ENCODE data around the gene AKAP6.

Gene AKAP6

DNA sequence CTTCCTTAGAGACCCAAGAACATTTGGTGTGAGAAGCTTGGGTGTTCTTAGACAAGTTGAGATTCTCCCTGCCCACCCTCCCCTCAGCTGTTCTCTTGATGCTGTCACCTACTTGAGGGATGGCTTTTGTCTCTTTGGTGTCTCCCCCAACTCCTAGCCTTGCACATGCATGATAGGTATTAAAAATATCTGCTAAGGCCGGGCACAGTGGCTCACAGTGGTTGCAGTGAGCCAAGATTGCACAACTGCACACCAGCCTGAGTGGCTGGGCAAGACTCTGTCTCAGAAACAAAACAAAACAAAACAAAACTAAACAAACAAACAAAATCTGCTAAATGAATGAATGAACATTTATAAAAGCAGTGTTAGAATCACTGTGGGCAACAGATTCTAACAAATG, 261.1 kb downstream of the AKAP6 start:
- no peak for DNase-seq

GRCh38 chr14:32593290-32593942, 264.3 kb downstream of the AKAP6 start:
- no peak for DNase-seq

GRCh38 chr14:32594766-32595165, 265.7 kb downstream of the AKAP6 start:
- DNase-seq, result no peak

- DNase-seq, result no peak
Observed at GRCh38 chr14:32595497-32595896, 266.4 kb downstream of the AKAP6 start.

DNA sequence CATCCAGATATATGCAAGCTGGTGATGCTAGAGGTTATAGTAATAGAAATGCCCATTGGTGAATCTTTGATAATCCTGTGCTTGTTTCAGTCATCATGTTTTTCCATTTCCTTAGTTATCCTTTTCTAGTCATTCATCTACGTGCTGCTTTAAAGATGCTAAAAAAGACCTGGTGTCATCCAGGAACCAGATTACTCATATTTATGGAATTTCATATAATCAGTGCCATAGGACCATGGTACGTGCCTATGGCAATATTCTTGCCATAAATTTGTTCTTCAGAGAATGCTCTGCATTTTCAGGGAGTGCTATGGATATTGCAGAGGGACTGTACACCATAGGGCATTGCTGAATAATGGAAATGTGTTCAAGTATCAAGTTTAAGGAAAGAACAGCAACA, 267.3 kb downstream of the AKAP6 start:
- DNase-seq, result no peak

DNA sequence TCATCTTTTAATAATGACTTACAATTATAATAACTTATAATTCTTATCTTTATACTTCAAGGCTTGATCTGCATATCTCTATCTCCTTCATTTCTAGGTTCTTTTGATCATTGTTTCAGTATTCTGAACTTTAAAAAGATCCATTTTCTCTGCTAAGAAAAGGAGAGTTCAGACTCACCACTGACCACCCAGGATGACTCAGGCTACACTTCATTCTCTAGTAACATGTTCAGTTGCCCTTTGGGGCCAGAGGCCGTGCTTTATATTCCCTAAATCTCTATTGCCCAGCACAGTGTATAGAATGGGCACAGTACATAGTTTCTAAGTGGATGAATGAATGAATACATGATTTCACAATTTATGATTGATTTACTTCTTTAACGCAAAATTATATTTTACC, 268.7 kb downstream of the AKAP6 start:
- no peak for DNase-seq

GRCh38 chr14:32601069-32601468, 272.0 kb downstream of the AKAP6 start:
- no peak for DNase-seq

DNA sequence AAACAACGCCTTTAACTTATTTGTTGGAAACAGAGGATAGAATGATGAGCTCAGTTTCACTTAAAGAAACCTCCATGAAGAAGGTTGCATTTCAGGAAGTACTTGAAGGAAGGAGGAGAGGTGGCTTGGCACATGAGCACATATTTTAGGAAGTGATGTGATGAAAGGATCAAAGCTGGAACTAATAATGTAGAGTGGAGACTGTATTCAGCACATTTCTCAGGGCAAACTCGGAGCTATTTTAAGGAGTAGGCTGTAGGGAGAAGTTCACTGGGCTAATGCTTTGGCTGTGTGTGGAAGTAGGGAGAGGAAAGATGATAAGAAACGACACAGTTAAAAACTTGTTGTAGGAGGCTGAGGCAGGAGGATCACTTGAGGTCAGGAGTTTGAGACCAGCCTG, 272.8 kb downstream of the AKAP6 start:
- DNase-seq, result no peak

DNA sequence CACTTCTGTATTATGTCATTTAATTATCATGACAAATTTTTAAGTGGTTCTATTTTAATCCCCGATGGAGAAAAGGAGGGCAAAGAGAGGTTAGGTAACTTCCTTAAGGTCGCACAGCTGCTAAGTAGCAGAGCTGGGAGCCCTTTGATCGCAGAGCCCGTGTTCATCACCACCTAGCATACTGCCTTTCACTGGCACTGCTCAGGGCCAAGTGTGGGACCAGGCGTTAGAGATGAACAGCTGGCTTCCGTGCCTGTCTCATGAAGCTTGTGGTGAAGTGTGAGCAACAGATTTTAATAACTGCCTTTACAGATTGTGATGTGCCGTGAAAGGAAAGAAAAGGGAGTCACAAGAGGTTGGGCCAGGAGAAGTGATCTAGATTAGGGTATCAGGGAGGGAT, 273.6 kb downstream of the AKAP6 start:
- no peak for DNase-seq

GRCh38 chr14:32603992-32604565, 275.0 kb downstream of the AKAP6 start:
- DNase-seq, result no peak

DNA sequence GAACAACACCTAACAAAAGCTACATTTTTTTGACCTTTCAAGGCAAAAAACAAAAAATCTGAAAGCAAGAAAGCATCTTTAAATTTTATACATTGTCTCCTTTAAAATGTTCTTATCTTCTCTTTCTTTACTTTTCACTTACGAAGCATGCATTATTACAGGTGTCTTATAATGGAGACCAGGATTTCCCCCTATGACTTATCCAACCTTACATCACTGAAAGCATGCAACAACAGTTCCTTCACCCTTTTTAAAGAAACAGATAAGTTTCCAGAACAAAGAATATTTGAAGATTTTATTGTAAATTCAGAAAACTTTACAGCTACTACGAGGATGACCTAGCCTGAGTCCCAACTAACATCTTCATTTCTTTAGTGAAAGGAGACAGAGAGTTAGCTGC, 277.2 kb downstream of the AKAP6 start:
- DNase-seq, result no peak

GRCh38 chr14:32607399-32607798, 278.3 kb downstream of the AKAP6 start:
- no peak for DNase-seq

GRCh38 chr14:32608857-32609256, 279.8 kb downstream of the AKAP6 start:
- DNase-seq, result no peak

DNA sequence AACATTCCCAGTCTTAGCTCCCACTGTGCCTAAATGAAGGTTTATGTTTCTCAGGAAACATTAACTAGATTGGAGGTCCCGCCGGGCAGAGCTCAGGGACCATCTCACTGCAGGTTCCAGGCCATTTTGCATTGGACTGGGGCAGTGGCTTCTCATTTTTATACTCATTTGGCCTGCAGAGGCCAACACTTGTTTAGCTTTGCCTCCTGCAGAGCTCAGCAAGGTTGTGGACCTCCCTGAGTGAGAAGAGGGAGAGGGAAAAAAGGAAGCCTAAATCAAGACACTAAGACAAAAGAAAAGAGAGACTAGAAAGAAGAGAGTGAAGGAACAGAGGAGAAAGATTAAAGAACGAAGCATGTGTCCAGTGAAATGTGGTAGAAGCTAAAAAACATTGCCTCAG, 280.3 kb downstream of the AKAP6 start:
- no peak for DNase-seq

GRCh38 chr14:32611752-32612151, 282.7 kb downstream of the AKAP6 start:
- no peak for DNase-seq

- DNase-seq, result no peak
Observed at GRCh38 chr14:32618991-32619390, 289.9 kb downstream of the AKAP6 start.

DNA sequence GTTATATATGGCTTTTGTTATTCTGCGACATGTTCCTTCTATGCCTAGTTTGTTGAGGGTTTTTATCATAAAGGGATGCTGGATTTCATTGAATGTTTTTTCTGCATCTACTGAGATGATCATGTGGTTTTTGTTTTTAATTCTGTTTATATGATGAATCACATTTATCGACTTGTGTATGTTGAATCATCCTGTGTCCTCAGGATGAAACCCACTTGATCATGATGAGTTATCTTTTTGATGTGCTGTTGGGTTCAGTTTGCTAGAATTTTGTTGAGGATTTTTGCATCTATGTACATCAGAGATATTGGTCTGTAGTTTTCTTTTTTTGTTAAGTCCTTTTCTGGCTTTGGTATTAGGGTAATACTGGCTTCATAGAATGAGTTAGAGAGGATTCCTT, 291.2 kb downstream of the AKAP6 start:
- no peak for DNase-seq

- no peak for DNase-seq
Observed at GRCh38 chr14:32620724-32621123, 291.6 kb downstream of the AKAP6 start.

DNA sequence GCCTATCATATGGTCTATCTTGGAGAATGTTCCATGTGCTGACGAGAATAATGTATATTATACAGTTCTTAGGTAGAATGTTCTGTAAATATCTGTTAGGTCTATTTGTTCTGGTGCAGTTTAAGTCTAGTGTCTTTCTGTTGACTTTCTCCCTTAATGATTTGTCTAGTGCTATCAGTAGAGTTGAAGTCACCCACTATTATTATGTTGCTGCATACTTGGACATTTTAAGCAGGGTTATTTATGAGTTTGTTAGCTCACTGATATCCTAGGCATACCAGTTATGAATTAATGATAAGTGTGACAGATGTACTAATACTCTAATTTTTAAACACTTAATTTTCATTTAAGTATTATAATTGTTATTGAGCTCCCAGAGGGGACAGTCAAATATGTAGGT, 292.5 kb downstream of the AKAP6 start:
- DNase-seq, result no peak

DNA sequence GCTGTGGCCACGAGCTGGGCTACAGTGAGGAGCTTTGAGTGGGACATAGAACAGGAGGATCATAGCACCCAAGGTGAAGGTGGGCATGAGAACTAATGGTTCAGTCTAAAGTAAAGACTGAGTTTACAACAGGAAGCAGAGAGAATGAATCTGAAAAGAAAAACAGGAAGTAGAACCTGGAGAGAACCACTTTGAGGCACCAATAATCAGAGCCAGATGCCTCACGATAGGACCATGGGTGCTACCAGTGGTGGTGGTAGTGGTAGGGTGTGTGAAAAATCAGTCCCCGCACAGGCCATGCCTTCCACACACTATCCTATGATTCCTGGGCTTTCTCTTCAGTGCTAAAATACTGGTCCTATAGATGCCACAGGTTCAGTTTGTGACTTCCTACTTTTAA, 293.6 kb downstream of the AKAP6 start:
- DNase-seq, result no peak

DNA sequence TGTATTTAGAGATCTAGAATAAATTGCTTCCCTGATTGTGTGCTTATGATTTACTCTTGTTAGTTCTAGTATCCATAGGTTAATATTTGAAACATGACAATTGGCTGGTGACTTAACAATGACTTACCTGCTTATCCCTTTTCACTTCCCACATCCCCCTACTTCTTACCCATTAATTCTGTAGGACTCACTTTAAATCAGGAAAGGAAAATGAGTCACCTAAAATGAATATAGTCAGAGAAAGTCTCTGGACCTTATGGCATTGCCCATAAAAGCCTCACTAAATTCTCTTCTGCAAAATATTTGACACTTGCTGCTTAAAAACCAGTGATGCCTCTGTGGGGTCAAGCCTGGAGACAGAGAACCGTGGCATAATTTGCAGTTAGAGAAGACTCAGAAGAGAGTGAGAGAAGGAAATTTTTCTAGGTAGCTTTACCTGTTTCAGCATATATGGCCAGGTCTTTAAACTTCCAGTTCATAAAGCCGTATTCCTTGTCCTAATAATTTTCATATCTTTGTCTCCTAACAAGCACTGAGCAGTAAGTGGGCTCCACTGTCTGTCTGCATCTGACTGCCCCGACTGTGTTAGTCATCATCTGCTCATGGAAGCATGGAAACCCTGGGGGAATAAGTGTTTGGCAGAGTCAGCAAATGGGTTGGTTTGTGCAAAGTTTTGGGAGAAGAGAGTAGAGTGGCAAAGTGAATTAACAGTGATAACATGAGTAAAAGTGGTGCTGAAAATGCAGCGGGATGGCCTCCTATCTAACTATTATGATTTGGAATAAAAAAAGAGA, 294.4 kb downstream of the AKAP6 start:
- no peak for DNase-seq

DNA sequence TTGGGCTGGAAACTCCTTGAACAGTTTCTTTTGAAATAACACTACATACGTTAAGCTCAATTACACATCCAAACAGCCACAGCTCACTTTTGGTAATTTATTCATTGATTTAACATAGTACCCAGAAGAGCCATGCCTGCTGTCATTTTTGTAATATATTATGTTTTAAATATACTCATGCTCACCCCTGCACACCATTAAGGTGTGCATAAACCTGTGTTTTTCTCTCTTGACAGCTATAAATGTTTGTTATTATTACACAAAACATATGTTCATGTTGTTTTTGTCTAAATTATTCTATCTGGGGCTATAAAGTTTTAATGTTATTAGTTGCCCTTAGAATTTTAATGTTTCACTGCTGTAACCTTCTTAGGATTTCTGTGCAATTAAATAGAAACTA, 296.1 kb downstream of the AKAP6 start:
- DNase-seq, result no peak

- no peak for DNase-seq
Observed at GRCh38 chr14:32627545-32628298, 298.6 kb downstream of the AKAP6 start.

GRCh38 chr14:32629236-32629635, 300.1 kb downstream of the AKAP6 start:
- no peak for DNase-seq
